ENCODE measurements around the gene UQCR10. TPM values are rescaled to one million over a fixed set of nuclear protein-coding genes. Genes with fewer than 3 reads are reported as not detected.

Gene UQCR10
- 100 to 1,000 TPM in 10 of 12 donors, 10 to 100 TPM in 1, not detected in 1; 94.5 to 153 (median 126) TPM for polyA plus RNA-seq (ENCODE audit: insufficient read length in 12 of 12)
- long read RNA-seq, donor 1, transcript UQCR10-202 (2 exons, 584 nt): minor isoform, 21 of 307 reads
- long read RNA-seq, donor 1, transcript UQCR10-201 (2 exons, 916 nt): major isoform, 271 of 307 reads
- long read RNA-seq, donor 1, partial matches to known transcripts: 10 of 307 reads
- long read RNA-seq, donor 1, other reads (novel, unspliced or antisense): 5 of 307 reads
- long read RNA-seq, donor 2, transcript UQCR10-202 (2 exons, 584 nt): minor isoform, 40 of 351 reads
- long read RNA-seq, donor 2, transcript UQCR10-201 (2 exons, 916 nt): major isoform, 298 of 351 reads
- long read RNA-seq, donor 2, partial matches to known transcripts: 0 of 351 reads
- long read RNA-seq, donor 2, other reads (novel, unspliced or antisense): 13 of 351 reads
- long read RNA-seq, donor 3, transcript UQCR10-202 (2 exons, 584 nt): minor isoform, 17 of 151 reads
- long read RNA-seq, donor 3, transcript UQCR10-201 (2 exons, 916 nt): major isoform, 125 of 151 reads
- long read RNA-seq, donor 3, partial matches to known transcripts: 9 of 151 reads
- long read RNA-seq, donor 3, other reads (novel, unspliced or antisense): 0 of 151 reads
- long read RNA-seq, donor 4, transcript UQCR10-201 (2 exons, 916 nt): major isoform, 107 of 121 reads
- long read RNA-seq, donor 4, transcript UQCR10-202 (2 exons, 584 nt): minor isoform, 9 of 121 reads
- long read RNA-seq, donor 4, partial matches to known transcripts: 5 of 121 reads
- long read RNA-seq, donor 4, other reads (novel, unspliced or antisense): 0 of 121 reads
- long read RNA-seq, donor 5, transcript UQCR10-201 (2 exons, 916 nt): major isoform, 339 of 376 reads
- long read RNA-seq, donor 5, transcript UQCR10-202 (2 exons, 584 nt): minor isoform, 37 of 376 reads
- long read RNA-seq, donor 5, partial matches to known transcripts: 0 of 376 reads
- long read RNA-seq, donor 5, other reads (novel, unspliced or antisense): 0 of 376 reads
- long read RNA-seq, donor 6, transcript UQCR10-202 (2 exons, 584 nt): minor isoform, 12 of 182 reads
- long read RNA-seq, donor 6, transcript UQCR10-201 (2 exons, 916 nt): major isoform, 164 of 182 reads
- long read RNA-seq, donor 6, partial matches to known transcripts: 6 of 182 reads
- long read RNA-seq, donor 6, other reads (novel, unspliced or antisense): 0 of 182 reads
- long read RNA-seq, donor 7, transcript UQCR10-202 (2 exons, 584 nt): minor isoform, 17 of 149 reads
- long read RNA-seq, donor 7, transcript UQCR10-201 (2 exons, 916 nt): major isoform, 132 of 149 reads
- long read RNA-seq, donor 7, partial matches to known transcripts: 0 of 149 reads
- long read RNA-seq, donor 7, other reads (novel, unspliced or antisense): 0 of 149 reads
- long read RNA-seq, donor 8, transcript UQCR10-202 (2 exons, 584 nt): minor isoform, 30 of 341 reads
- long read RNA-seq, donor 8, transcript UQCR10-201 (2 exons, 916 nt): major isoform, 311 of 341 reads
- long read RNA-seq, donor 8, partial matches to known transcripts: 0 of 341 reads
- long read RNA-seq, donor 8, other reads (novel, unspliced or antisense): 0 of 341 reads
- long read RNA-seq, donor 9, transcript UQCR10-202 (2 exons, 584 nt): minor isoform, 30 of 179 reads
- long read RNA-seq, donor 9, transcript UQCR10-201 (2 exons, 916 nt): major isoform, 131 of 179 reads
- long read RNA-seq, donor 9, partial matches to known transcripts: 18 of 179 reads
- long read RNA-seq, donor 9, other reads (novel, unspliced or antisense): 0 of 179 reads
- long read RNA-seq, donor 10, transcript UQCR10-201 (2 exons, 916 nt): major isoform, 203 of 236 reads
- long read RNA-seq, donor 10, transcript UQCR10-202 (2 exons, 584 nt): minor isoform, 25 of 236 reads
- long read RNA-seq, donor 10, partial matches to known transcripts: 8 of 236 reads
- long read RNA-seq, donor 10, other reads (novel, unspliced or antisense): 0 of 236 reads
- long read RNA-seq, donor 11, transcript UQCR10-201 (2 exons, 916 nt): major isoform, 284 of 340 reads
- long read RNA-seq, donor 11, transcript UQCR10-202 (2 exons, 584 nt): minor isoform, 30 of 340 reads
- long read RNA-seq, donor 11, partial matches to known transcripts: 16 of 340 reads
- long read RNA-seq, donor 11, other reads (novel, unspliced or antisense): 10 of 340 reads

GRCh38 chr22:29767171-29768051 lies at the start of gene UQCR10:
TSS of gene UQCR10 (plus strand) at chr22:29767369. CDS start at chr22:29767399, 30 bp downstream.
- peak; percentile 94 for DNase-seq

GRCh38 chr22:29717789-29718188 lies 49.4 kb upstream of the UQCR10 start:
- DNase-seq: no peak

- DNase-seq: no peak
Measured at GRCh38 chr22:29718949-29719898, 47.9 kb upstream of the UQCR10 start.

- no peak for DNase-seq
Measured at GRCh38 chr22:29719899-29720645, 47.1 kb upstream of the UQCR10 start, which contains the start of gene CABP7. TSS of gene CABP7 (plus strand) at chr22:29720003. CDS start at chr22:29720425, 422 bp downstream.

- no peak for DNase-seq
Measured at GRCh38 chr22:29720811-29721323, 46.3 kb upstream of the UQCR10 start.

GRCh38 chr22:29722151-29722550 lies 45.0 kb upstream of the UQCR10 start:
- no peak for DNase-seq

GRCh38 chr22:29722587-29722986 lies 44.6 kb upstream of the UQCR10 start:
- no peak for DNase-seq

- no peak for DNase-seq
Measured at GRCh38 chr22:29723766-29724165, 43.4 kb upstream of the UQCR10 start.

- no peak for DNase-seq
Measured at GRCh38 chr22:29724843-29725242, 42.3 kb upstream of the UQCR10 start.

- no peak for DNase-seq
Measured at GRCh38 chr22:29726106-29726505, 41.1 kb upstream of the UQCR10 start.

- DNase-seq: no peak
Measured at GRCh38 chr22:29726512-29727130, 40.5 kb upstream of the UQCR10 start.

GRCh38 chr22:29727131-29727523 lies 40.0 kb upstream of the UQCR10 start:
- no peak for DNase-seq

GRCh38 chr22:29729161-29729560 lies 38.0 kb upstream of the UQCR10 start:
- DNase-seq: no peak

- DNase-seq: no peak
Measured at GRCh38 chr22:29731058-29731850, 35.9 kb upstream of the UQCR10 start.

- DNase-seq: no peak
Measured at GRCh38 chr22:29732883-29733282, 34.3 kb upstream of the UQCR10 start.

All from muscle of arm (tissue), 14 donors.